NOMO-1 (cell line): Measurements from ENCODE around the gene RHO.
"Not testable (repeated sequence)": the region's sequence is repeated elsewhere in the genome, so short reads cannot be mapped to it uniquely, and the experiment has no call there.

Source experiments
- DNase-seq, 2 experiments: peaks; one replicate each; lab custom pipeline; 2025; ENCODE audit not compliant: unreplicated experiment in 2 of 2; lab: John Stamatoyannopoulos, UW

Gene RHO

DNA sequence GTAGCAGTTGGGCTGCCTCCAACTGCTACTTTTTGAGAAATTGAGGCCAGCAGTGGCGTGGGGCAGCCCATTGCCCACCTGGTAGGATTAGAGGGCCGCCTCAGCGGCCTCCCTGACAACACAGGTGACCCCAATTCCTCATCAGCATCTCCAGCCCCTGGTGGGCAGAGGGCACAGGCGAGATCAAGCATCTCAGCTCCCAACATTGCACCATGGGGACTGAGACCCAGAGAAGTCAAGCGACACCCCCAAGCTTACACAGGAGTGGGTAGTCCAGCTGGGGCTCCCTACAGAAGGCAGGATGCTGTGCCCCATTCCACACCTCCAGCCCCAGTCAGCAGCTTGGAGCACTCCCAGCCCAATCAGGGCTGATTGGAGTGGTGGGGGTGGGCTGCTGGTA lies 14.3 kb downstream of the RHO start:
- no peak for DNase-seq

DNA sequence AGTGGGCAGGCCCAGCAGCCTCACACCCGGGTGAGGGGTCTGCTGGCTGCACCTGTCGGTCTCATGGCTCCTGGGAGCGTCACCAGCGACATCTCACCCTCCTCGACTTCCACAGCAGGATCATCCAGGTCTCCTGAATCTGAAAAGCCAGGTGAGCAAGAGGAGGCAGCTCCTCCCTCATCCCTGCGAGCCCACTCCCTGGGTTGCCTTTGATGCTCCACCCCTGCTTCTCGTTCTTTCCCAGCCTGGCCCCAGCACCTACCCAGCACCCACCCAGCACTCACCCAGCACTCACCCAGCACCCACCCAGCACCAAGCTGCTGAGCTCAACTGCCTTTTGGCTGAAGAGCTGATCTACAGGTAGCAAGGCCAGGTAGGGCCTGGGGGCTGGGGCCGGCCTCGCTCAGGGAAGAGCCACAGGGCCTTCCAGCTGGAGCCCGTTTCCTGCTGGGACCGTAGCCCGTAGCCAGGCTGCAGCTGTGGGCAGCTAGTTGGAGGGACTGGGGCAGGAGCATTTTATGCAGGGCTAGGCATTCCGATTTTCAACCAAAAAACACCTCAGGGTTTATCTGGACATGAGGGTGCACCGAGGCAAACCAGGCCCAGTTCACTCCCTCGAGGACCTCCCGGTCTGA lies 14.8 kb downstream of the RHO start, which contains the start of gene H1-8:
Gene H1-8 (plus strand): TSS at position 20 of the 635 bp plus-strand sequence. CDS start 44 bp downstream, at position 64.
- DNase-seq, result no peak

GRCh38 chr3:129543999-129544398 lies 15.6 kb downstream of the RHO start:
- DNase-seq, result no peak

DNA sequence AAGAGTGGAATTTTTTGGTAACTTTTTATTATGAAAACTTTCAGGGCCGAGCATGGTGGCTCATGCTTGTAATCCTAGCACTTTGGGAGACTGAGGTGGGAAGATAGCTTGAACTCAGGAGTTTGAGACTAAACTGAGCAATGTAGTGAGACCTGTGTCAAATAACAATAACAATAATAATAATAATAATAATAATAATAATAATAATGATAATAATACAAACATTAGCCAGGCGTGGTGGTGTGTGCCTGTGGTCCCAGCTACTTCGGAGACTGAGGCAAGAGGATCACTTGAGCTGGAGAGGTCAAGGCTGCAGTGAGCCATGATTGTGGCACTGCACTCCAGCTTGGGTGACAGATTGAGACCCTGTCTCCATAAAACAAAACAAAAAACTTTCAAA lies 17.5 kb downstream of the RHO start:
- not testable (repeated sequence) for DNase-seq

DNA sequence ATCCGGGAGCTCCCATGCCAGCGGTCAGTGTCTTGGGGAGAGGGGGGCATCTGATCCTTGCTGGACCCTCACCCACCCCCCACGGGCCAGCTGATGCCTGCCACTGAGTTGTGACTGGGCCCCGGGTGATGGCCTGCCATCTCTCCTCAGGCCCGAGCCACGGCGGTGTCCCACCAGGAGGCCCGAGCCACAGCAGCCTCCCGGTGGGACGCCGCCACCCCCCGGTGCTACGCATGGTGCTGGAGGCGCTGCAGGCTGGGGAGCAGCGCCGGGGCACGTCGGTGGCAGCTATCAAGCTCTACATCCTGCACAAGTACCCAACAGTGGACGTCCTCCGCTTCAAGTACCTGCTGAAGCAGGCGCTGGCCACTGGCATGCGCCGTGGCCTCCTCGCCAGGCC lies 18.8 kb downstream of the RHO start:
- DNase-seq, result no peak

GRCh38 chr3:129548104-129548965 lies 19.9 kb downstream of the RHO start:
- no peak for DNase-seq

GRCh38 chr3:129549006-129549800 lies 20.8 kb downstream of the RHO start:
- DNase-seq, result peak; percentile 76 to 86

- peak; percentile 30 to 60 for DNase-seq
Measured at GRCh38 chr3:129549805-129550204, 21.4 kb downstream of the RHO start.

- DNase-seq, result no peak
Measured at GRCh38 chr3:129552287-129553050, 24.0 kb downstream of the RHO start.

GRCh38 chr3:129553171-129553570 lies 24.7 kb downstream of the RHO start:
- DNase-seq, result no peak

DNA sequence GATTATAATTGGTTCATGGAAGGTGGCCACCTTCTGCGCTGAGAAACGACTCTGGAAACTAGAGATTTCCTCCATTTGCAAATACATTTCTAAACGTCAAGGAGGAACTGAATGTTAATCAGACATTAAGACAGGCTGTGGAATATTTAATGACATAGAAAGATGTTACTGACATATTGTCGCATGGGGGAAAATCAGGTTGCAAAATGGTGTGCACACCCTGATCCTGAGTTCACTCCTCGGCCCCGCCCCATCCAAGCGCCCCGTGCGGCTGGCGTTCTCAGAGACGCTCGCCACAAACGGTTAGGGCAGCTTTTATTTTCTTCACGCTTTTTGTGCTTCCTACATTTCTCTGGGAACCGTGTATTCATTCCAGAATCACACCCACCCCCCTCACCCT lies 25.3 kb downstream of the RHO start:
- DNase-seq, result peak; percentile 74 to 82

- DNase-seq, result peak; percentile 50 to 57
Measured at GRCh38 chr3:129554356-129555152, 26.1 kb downstream of the RHO start.

- DNase-seq, result no peak
Measured at GRCh38 chr3:129555153-129555550, 26.7 kb downstream of the RHO start.

- DNase-seq, result no peak
Measured at GRCh38 chr3:129555616-129556357, 27.3 kb downstream of the RHO start.

DNA sequence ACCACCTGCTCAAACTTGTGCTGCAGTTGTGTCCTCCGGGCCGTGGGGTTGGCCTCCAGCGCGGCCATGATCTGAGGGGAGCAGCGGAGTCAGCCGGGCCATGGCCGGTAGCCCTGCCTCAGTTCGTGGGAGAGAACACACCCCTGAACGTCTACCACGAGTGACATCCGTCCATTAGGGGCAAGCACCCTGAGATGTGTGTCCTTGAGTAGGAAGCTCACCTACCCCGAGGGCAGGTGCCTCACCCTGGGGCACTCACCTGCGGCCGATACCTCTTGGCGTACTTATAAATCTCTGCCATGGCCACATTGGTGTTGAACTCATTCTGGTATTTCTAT lies 27.9 kb downstream of the RHO start:
- DNase-seq, result no peak

GRCh38 chr3:129556890-129557547 lies 28.6 kb downstream of the RHO start:
- DNase-seq, result no peak

DNA sequence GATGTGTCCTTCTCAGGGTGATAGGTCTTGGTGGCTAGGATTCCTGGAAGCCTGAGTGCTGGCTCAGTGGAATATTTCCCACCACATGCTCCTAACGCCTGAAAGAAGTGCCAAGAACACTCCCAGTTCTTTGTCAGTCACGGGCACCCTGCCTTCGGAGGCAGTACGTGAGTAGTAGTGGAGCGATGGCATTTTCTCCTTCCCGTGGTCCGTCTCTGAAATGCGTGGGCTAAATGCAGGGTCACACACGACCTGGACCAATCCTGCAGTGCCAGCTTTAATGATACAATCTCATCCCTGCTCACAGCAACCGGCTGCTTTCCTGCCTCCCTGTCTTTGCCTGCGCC lies 29.1 kb downstream of the RHO start:
- no peak for DNase-seq

DNA sequence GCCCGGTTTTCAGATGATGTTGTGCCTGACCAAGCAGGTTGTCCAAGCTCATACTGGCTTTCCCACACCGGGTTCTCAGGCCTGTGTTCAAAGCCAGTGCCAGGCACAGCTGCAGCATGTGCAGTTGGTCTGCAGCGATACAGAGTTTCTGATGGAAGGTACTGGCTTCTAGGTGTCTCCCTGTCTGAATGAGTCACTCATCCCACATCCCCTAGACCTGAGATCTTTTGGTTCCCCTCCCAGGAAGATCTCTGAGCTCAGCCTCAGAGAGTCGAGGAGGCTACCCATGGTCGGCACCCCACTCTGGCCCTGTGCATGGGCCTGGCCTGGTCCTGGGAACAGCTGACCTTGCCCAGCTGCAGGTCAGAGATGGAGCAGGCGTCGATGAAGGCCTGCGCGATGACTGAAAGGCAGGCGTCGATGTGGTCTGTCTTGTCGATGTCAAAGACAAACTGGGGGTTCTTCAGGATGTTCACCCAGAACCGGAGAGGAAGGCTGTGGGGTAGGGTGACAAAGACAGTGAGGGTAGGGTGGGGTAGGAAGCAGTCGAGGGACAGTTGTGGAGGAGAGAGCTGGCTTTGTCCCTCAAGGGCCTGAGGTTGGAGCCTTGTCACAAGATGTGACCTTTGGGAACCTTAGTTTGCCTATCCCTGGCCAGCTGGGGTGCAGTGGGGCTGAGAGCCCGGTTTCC lies 29.8 kb downstream of the RHO start:
- DNase-seq, result no peak
